ENCODE results near the gene EDEM3. TPM values are rescaled to one million over a fixed set of nuclear protein-coding genes. Genes with fewer than 3 reads are reported as not detected.

EDEM3 gene
- total and polyA plus RNA-seq, 2 donors (not counting 1 experiment from before 2014, with no cell fraction given): 4.3 to 20.9 TPM

DNA sequence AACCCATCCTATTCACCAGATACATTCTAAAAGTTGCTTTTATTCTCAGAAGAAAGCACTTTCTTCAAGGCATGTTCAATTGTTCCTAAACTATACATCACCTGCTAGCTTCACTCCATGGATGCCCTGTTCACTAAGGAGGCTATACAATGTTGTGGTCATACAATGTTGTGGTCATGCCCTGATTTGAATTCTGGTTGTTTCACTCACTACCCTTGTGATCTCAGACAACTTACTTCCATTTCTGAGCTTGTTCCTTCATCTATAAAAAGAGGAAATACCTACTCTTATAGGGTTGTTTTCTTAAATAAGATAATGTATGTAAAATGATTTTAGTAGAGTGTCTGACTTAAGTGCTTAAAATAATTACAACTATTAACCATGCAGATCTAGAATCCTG is 19.7 kb downstream of the EDEM3 start:
- peaks cover 1 to 22% of the 10 kb centered on the region in 2 experiments for H3K36me3 ChIP-seq (replicated peaks in 1 of 2; ENCODE audit: control extremely low read depth in 1 of 2, control insufficient read depth in 1 of 2, extremely low read depth in 1 of 2, insufficient read depth in 2 of 2, low read length in 1 of 2)
- H3K27me3 Mint-ChIP-seq: no peaks in the 10 kb centered on the region
- H3K4me3 ChIP-seq (ENCODE audit: control extremely low read depth in 1 of 5, extremely low read depth in 1 of 5, insufficient read depth in 1 of 5, low read depth in 2 of 5, low read length in 4 of 5): no peak overlapping the region
- peaks cover 9 to 10% of the 10 kb centered on the region in 2 donors for H3K4me1 ChIP-seq (ENCODE audit: control insufficient read depth in 2 of 2, insufficient read depth in 2 of 2, low read length in 2 of 2)
- H3K9me3 ChIP-seq (ENCODE audit: control extremely low read depth in 1 of 3, control insufficient read depth in 2 of 3, insufficient read depth in 1 of 3, low read length in 2 of 3): no peaks in the 10 kb centered on the region
- no peaks in the 10 kb centered on the region for H3K27me3 ChIP-seq (replicated peaks in 1 of 4; ENCODE audit: control extremely low read depth in 1 of 4, control insufficient read depth in 3 of 4, insufficient read depth in 4 of 4, low read length in 3 of 4)
- intact Hi-C loops (cut with micrococcal nuclease): no loop called here
- H3K9ac ChIP-seq (ENCODE audit: low read length): no peak overlapping the region
- peak; percentile 31 for ATAC-seq (ENCODE audit: low read depth)
- peak overlapping the region; percentile 2 for H3K4me2 ChIP-seq (replicated peaks; ENCODE audit: low read depth, low read length, poor library complexity, severe bottlenecking)
- no peak overlapping the region for H2AFZ ChIP-seq (ENCODE audit: insufficient read depth, low read depth, low read length, poor library complexity, severe bottlenecking)
- no peaks in the 10 kb centered on the region for H4K20me1 ChIP-seq (ENCODE audit: control insufficient read depth, insufficient read depth, low read length, poor library complexity, severe bottlenecking)
- H3K4me3 Mint-ChIP-seq: no peak overlapping the region
- peak overlapping the region in 1 of 2 donors; percentile 61 for H3K27ac ChIP-seq (ENCODE audit: low read length in 2 of 2)
- DNase-seq: peak; percentile 28
- peaks cover 4% of the 10 kb centered on the region for H3K79me2 ChIP-seq (ENCODE audit: control insufficient read depth, insufficient read depth, low read length)
- peak overlapping the region; percentile 6 for H3K27ac Mint-ChIP-seq
- peaks cover 12% of the 10 kb centered on the region for H3K4me1 Mint-ChIP-seq
- TF ChIP-seq, protein P1, sequence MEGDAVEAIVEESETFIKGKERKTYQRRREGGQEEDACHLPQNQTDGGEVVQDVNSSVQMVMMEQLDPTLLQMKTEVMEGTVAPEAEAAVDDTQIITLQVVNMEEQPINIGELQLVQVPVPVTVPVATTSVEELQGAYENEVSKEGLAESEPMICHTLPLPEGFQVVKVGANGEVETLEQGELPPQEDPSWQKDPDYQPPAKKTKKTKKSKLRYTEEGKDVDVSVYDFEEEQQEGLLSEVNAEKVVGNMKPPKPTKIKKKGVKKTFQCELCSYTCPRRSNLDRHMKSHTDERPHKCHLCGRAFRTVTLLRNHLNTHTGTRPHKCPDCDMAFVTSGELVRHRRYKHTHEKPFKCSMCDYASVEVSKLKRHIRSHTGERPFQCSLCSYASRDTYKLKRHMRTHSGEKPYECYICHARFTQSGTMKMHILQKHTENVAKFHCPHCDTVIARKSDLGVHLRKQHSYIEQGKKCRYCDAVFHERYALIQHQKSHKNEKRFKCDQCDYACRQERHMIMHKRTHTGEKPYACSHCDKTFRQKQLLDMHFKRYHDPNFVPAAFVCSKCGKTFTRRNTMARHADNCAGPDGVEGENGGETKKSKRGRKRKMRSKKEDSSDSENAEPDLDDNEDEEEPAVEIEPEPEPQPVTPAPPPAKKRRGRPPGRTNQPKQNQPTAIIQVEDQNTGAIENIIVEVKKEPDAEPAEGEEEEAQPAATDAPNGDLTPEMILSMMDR (IDR thresholded peaks at IDR 0.05): no peak
- TF ChIP-seq EZH2 (IDR thresholded peaks at IDR 0.05; ENCODE audit: borderline replicate concordance, insufficient read depth, low read depth, low read length, poor library complexity, severe bottlenecking): no peak
- ChIA-PET POLR2A (no interaction called here), CTCF (no interaction called here)
- H3K9me3 Mint-ChIP-seq (ENCODE audit: insufficient read depth): no peaks in the 10 kb centered on the region

DNA sequence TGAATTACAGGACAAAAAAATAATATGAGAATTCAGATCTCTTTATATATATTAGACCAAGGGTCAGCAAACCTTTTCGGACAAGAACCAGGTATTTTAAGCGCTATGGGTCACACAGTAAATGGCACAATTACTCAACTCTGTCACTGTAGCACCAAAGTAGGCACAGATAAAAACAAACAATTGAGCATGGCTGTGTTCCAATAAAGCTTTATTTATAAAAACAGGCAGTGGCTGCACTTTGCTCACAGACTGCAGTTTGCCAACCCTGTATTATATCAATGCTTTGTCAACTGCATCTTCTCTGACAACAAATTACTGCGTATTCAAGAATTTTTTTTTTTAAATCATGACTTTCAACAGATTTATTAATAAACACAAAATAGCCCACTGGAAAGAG is 29.8 kb downstream of the EDEM3 start:
- ChIA-PET POLR2A (no interaction called here), CTCF (interaction anchor here (1.0 kb wide), 1 partner anchor 258 kb away, joined by 3 read pairs; no protein-coding TSS in a partner anchor)
- DNase-seq: no peak
- no peak overlapping the region for H3K9ac ChIP-seq (ENCODE audit: low read length)
- no peaks in the 10 kb centered on the region for H3K79me2 ChIP-seq (ENCODE audit: control insufficient read depth, insufficient read depth, low read length)
- peaks cover 9 to 43% of the 10 kb centered on the region in 2 experiments for H3K36me3 ChIP-seq (replicated peaks in 1 of 2; ENCODE audit: control extremely low read depth in 1 of 2, control insufficient read depth in 1 of 2, extremely low read depth in 1 of 2, insufficient read depth in 2 of 2, low read length in 1 of 2)
- Mint-ChIP-seq H3K9me3 (ENCODE audit: insufficient read depth) (no peaks in the 10 kb centered on the region), H3K27me3 (no peaks in the 10 kb centered on the region), H3K27ac (no peak overlapping the region), H3K4me3 (no peak overlapping the region), H3K4me1 (no peaks in the 10 kb centered on the region)
- no peaks in the 10 kb centered on the region for H3K27me3 ChIP-seq (replicated peaks in 1 of 4; ENCODE audit: control extremely low read depth in 1 of 4, control insufficient read depth in 3 of 4, insufficient read depth in 4 of 4, low read length in 3 of 4)
- WGBS (ENCODE audit: insufficient coverage): 80% methylated on average over 1 of the region's 3 CpGs
- H3K4me3 ChIP-seq (ENCODE audit: control extremely low read depth in 1 of 5, extremely low read depth in 1 of 5, insufficient read depth in 1 of 5, low read depth in 2 of 5, low read length in 4 of 5): no peak overlapping the region
- intact Hi-C loops (cut with micrococcal nuclease): loop anchor here (10.0 kb wide), 1 partner anchor 1630 kb away; no protein-coding TSS in a partner anchor
- H3K27ac ChIP-seq (ENCODE audit: low read length in 2 of 2): no peak overlapping the region
- no peaks in the 10 kb centered on the region for H3K9me3 ChIP-seq (ENCODE audit: control extremely low read depth in 1 of 3, control insufficient read depth in 2 of 3, insufficient read depth in 1 of 3, low read length in 2 of 3)
- H3K4me1 ChIP-seq (ENCODE audit: control insufficient read depth in 2 of 2, insufficient read depth in 2 of 2, low read length in 2 of 2): no peaks in the 10 kb centered on the region
- no peaks in the 10 kb centered on the region for H4K20me1 ChIP-seq (ENCODE audit: control insufficient read depth, insufficient read depth, low read length, poor library complexity, severe bottlenecking)
- H3K4me2 ChIP-seq (replicated peaks; ENCODE audit: low read depth, low read length, poor library complexity, severe bottlenecking): no peak overlapping the region
- no peak for ATAC-seq (ENCODE audit: low read depth)
- no peak for TF ChIP-seq EZH2 (IDR thresholded peaks at IDR 0.05; ENCODE audit: borderline replicate concordance, insufficient read depth, low read depth, low read length, poor library complexity, severe bottlenecking)
- TF ChIP-seq, protein P1 (IDR thresholded peaks at IDR 0.05): no peak
- no peak overlapping the region for H2AFZ ChIP-seq (ENCODE audit: insufficient read depth, low read depth, low read length, poor library complexity, severe bottlenecking)
